Breast epithelium (tissue), 4 donors: ENCODE results near the gene DAB2IP. TPM values are rescaled to one million over a fixed set of nuclear protein-coding genes. Genes with fewer than 3 reads are reported as not detected.

ENCODE experiments used
- DNase-seq, 2 donors: peaks; one replicate each; pipeline ENCODE4 v3.0.0-alpha.2; 2019; ENCODE audit warnings: low spot score in 2 of 2
- H3K27ac ChIP-seq, 2 donors: fragments of 200-600 bp; sonication (generic) in 1 of 2; one replicate each; pipeline ENCODE4 v1.5.1; 2016 to 2019; ENCODE audit warnings: mild to moderate bottlenecking in 1 of 2
- H3K27me3 ChIP-seq, 2 donors: fragments of 200-600 bp; sonication (generic) in 1 of 2; one replicate each; pipeline versions ENCODE4 v1.5.1 to v1.6.0; 2017 to 2019; ENCODE audit warnings: control low read depth in 1 of 2, mild to moderate bottlenecking in 1 of 2
- H3K36me3 ChIP-seq: fragments of 200-600 bp; one replicate; pipeline ENCODE4 v1.5.1; 2019
- H3K4me1 ChIP-seq, 2 donors: fragments of 200-600 bp; sonication (generic); one replicate each; pipeline ENCODE4 v1.5.1; 2016 to 2019; ENCODE audit warnings: control low read depth in 1 of 2
- H3K4me3 ChIP-seq, 3 donors: fragments of 200-600 bp; sonication (generic); 1 replicate in 2 of 3; 2 replicates in 1 of 3; pipeline ENCODE4 v1.5.1; 2016 to 2019; ENCODE audit warnings: mild to moderate bottlenecking in 3 of 3, moderate library complexity in 2 of 3
- H3K9me3 ChIP-seq, 2 donors: fragments of 200-600 bp; sonication (generic) in 1 of 2; one replicate each; pipeline ENCODE4 v1.5.1; 2016 to 2019; ENCODE audit warnings: control low read depth in 1 of 2
- POLR2A ChIP-seq: fragments of 450-650 bp; IDR thresholded peaks from one replicate; pipeline ENCODE4 v1.6.1; 2016; ENCODE audit warnings: antibody characterized with exemption, mild to moderate bottlenecking, moderate library complexity
- POLR2AphosphoS5 ChIP-seq, 3 donors: sonication (generic); formaldehyde crosslinking; IDR thresholded peaks; one replicate each; pipeline ENCODE4 v1.6.1; 2017; ENCODE audit warnings: antibody characterized with exemption in 3 of 3
- intact Hi-C: fragments of 100-400 bp; cut with DNase I; formaldehyde crosslinking; loops from one replicate; pipeline ENCODE4 v1.15.1; 2023; ENCODE audit warnings: low total_unique reads
- total RNA-seq, 3 donors: library from RNA; depleted of rRNA; stranded (reverse); fragments of >200 nt; gene quantifications; one replicate each; pipeline ENCODE4 v1.1.0, GENCODE V29; 2016
- TF ChIP-seq, protein P1 (sequence below), 3 donors: fragments of 450-650 bp; IDR thresholded peaks; one replicate each; pipeline ENCODE4 v1.5.1; 2016 to 2017; ENCODE audit warnings: antibody characterized with exemption in 3 of 3, mild to moderate bottlenecking in 3 of 3, moderate library complexity in 3 of 3

The DAB2IP gene
- total RNA-seq, 3 donors from 2014 or later, result 16.0 to 56.0 (median 55.8) TPM

DNA sequence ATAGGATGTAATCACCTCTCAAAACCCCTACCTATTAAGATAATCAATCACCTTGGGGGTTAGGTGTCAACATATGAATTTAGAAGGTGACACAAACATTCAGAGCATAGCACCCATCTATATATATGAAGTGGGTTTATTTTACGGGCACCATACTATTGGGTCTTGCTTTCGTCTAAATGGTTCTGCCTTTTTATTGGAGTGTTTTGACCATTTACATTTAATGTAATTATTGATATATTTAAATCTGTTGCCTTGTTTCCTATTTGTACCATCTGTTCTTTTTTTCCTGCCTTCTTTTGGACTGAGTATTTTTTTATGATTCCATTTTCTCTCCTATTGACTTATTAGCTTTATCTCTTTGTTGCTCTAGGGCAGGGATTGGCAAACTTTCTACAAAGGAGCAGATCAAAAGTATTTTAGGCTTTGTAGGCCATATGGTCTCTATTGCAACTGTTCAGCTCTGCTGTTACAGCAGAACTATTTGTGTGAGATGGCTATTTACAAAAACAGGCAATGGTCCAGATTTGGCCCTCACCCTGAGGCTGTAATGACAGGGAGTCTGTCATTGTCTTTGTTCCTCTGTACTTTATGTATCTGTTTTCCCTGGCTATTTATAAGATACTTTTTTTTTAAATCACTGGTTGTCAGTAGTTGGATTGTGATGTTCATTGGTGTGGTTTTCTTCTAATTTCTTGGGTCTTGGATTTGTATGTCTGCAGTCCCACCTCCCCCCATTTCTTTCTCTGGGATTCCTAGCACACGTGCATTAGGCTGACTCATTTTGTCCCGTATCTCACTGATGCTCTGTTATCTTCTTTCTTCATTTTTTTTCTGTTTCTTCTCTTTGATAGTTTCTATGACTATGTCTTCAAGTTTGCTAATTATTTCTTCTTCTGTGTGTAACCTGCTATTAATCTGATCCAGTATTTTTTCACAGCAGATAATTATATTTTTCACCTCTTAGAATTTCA is 127.1 kb downstream of the DAB2IP start:
- TF ChIP-seq, protein P1, sequence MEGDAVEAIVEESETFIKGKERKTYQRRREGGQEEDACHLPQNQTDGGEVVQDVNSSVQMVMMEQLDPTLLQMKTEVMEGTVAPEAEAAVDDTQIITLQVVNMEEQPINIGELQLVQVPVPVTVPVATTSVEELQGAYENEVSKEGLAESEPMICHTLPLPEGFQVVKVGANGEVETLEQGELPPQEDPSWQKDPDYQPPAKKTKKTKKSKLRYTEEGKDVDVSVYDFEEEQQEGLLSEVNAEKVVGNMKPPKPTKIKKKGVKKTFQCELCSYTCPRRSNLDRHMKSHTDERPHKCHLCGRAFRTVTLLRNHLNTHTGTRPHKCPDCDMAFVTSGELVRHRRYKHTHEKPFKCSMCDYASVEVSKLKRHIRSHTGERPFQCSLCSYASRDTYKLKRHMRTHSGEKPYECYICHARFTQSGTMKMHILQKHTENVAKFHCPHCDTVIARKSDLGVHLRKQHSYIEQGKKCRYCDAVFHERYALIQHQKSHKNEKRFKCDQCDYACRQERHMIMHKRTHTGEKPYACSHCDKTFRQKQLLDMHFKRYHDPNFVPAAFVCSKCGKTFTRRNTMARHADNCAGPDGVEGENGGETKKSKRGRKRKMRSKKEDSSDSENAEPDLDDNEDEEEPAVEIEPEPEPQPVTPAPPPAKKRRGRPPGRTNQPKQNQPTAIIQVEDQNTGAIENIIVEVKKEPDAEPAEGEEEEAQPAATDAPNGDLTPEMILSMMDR (IDR thresholded peaks at IDR 0.05), result no peak
- TF ChIP-seq POLR2AphosphoS5 (IDR thresholded peaks at IDR 0.05) (no peak), POLR2A (no peak)
- intact Hi-C loops, result no loop called here
- Histone ChIP-seq H3K27me3 (no peaks in the 10 kb centered on the region), H3K27ac (no peak overlapping the region), H3K4me1 (no peaks in the 10 kb centered on the region), H3K9me3 (no peaks in the 10 kb centered on the region), H3K36me3 (peaks cover 11% of the 10 kb centered on the region), H3K4me3 (no peak overlapping the region)
- DNase-seq, result no peak

DNA sequence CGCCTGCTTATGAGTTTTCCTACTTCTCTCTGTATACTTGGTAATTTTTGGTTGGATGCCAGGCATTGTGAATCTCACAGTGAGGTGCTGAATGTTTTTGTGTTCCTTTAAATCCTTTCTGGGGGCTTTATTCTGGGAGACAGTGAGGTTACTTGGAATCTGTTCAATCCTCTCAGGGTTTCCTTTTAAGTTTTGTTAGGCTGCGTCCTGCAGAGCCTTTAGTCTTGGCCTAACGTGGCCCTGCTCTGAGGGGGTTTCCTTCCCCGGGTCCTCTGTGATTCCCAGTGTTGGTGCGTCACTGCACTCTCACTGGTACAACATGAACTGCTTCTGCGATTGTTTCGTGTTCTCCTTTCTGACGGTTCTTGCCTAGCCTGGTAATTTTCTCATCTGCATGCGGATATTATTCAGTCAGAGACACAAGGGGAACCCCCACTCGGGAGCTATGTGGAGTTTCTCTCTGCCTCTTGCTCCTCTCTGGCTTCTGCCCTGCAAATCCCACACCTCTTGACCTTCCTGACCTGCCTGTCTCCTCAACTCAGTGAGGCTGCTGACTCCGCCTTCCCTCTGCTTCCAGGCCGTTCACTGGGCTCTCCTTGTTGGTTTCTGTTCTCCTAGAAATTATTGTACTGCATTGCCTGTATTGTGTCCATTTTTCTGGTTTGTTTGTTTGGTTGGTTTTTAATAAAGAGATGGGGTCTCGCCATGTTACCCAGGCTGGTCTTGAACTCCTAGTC is 128.1 kb downstream of the DAB2IP start:
- Histone ChIP-seq H3K36me3 (peaks cover 6% of the 10 kb centered on the region), H3K27ac (peak overlapping the region in 1 of 2 donors; percentile 51), H3K4me3 (no peak overlapping the region), H3K27me3 (no peaks in the 10 kb centered on the region), H3K4me1 (no peaks in the 10 kb centered on the region), H3K9me3 (no peaks in the 10 kb centered on the region)
- no peak for DNase-seq
- intact Hi-C loops, result no loop called here
- no peak for TF ChIP-seq POLR2AphosphoS5 (IDR thresholded peaks at IDR 0.05)
- no peak for TF ChIP-seq POLR2A
- TF ChIP-seq, protein P1 (IDR thresholded peaks at IDR 0.05), result no peak

DNA sequence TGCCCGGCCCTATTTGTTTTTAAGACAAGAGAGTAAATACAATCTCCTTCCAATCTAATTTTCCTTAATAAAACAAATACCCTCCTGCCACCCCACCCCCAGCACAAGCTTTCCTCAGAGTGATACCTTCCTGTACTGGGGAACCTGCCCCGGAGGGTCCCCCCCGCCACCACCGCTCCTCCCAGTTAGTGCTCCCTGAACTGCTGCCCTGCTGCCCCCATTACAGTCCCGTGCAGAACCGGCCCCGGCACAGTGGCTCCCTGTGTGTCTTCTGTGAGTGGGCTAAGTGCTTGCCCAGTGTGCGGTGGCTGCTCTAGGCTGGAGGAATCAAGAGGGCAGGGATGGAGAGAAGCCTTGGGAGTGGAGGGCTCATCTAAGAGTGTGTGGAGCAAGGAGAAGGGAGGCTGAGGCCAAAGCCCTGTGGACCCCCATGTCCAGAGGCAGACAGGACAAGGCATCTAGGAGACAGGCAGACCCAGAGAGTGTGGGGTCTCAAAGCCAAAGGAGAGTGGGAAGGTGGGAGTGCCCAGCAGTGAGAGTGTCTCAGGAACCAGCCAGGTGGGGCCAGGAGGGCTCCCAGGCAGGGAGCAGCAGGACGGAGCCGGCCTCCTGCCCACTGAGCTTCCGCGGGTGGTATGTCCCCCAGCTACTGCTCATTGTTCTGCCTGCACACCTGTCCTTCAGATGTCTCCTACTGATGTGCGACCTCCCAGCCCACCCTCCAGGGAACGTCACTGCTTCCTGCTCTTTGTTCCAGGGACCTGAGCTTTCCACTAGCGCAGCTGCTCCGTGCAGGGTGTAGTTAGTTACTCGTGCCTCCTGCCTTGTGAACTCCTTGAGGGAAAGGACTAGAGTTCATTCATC is 129.0 kb downstream of the DAB2IP start:
- intact Hi-C loops, result no loop called here
- peak overlapping the region in 1 of 2 donors; percentile 51 for H3K27ac ChIP-seq
- no peak overlapping the region for H3K4me3 ChIP-seq
- no peaks in the 10 kb centered on the region for H3K27me3 ChIP-seq
- no peaks in the 10 kb centered on the region for H3K4me1 ChIP-seq
- no peak for TF ChIP-seq POLR2A
- no peak for TF ChIP-seq POLR2AphosphoS5 (IDR thresholded peaks at IDR 0.05)
- TF ChIP-seq, protein P1 (IDR thresholded peaks at IDR 0.05), result no peak
- no peak for DNase-seq
- no peaks in the 10 kb centered on the region for H3K9me3 ChIP-seq
- H3K36me3 ChIP-seq, result peaks cover 5% of the 10 kb centered on the region

DNA sequence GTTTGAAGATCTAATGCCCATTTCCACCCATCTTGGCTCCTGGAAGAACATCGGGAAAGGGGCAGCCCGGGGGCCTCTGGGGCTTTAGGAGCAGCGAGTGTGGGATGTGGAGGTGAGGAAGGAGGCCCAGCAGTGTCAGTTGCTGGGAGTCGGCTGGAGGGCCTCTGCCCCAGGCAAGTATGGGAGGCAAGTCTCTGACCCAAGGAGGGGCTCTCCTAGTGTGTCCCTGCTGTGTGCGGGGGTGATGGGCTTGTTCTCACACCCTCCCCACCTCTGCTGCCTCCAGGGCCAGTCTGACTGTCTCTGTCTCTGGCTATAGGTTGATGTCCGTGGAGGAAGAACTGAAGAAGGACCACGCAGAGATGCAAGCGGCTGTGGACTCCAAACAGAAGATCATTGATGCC is 129.7 kb downstream of the DAB2IP start:
- H3K27me3 ChIP-seq, result no peaks in the 10 kb centered on the region
- no peaks in the 10 kb centered on the region for H3K9me3 ChIP-seq
- peaks cover 5% of the 10 kb centered on the region for H3K36me3 ChIP-seq
- H3K27ac ChIP-seq, result no peak overlapping the region
- intact Hi-C loops, result no loop called here
- DNase-seq, result no peak
- TF ChIP-seq POLR2A, result no peak
- no peak for TF ChIP-seq POLR2AphosphoS5 (IDR thresholded peaks at IDR 0.05)
- TF ChIP-seq, protein P1 (IDR thresholded peaks at IDR 0.05), result no peak
- H3K4me1 ChIP-seq, result no peaks in the 10 kb centered on the region
- H3K4me3 ChIP-seq, result no peak overlapping the region
